Stimulated activated CD8-positive, alpha-beta memory T cell treated with anti-CD3 and anti-CD28 coated beads, Interleukin-7, amount 100 ng/mL, for 4 hours (primary cell): ENCODE measurements around the gene CD247.

Source experiments
- DNase-seq, 2 donors: peaks; one replicate each; pipeline ENCODE4 v3.0.0-alpha.2; 2020; ENCODE audit warnings: low read depth in 2 of 2

The CD247 gene

DNA sequence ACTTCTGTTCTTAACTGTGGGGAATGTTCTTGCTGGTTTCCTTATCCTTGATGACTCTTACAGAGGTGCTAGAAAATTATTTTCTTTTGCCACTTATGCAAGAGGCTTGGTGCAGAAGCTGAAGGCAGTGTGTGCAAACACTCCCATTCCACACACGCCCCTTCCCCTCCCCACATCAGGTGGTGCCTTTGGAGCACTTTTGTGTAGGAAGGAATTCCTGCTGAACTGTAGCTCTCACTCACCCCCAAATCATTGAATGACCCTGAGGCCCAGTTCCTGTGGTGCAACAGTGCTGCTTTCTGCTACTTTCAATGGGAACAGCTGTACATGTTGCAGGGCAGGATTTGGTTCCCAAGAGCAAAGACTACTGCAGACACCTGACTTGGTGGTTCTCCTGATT is 101.8 kb downstream of the CD247 start:
- DNase-seq, result no peak

DNA sequence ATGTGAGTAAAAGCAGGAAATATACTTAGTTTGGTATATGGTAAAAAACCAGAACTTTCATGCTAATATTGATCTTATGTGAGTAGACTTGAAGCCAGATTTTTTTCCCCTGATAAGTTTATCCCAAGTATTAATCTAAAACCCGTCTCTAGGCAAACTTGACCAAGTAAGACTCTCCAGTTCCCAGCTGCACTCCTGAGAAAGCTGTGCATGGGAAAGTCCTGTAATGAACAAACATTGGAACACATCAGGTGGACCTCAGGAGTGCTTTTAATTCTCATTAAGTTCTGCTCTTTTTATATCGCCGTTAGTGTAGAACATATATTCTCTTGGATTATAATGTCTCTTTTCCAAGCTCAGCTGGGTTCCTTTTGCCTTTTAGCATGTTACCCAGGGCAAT is 105.0 kb downstream of the CD247 start:
- no peak for DNase-seq

DNA sequence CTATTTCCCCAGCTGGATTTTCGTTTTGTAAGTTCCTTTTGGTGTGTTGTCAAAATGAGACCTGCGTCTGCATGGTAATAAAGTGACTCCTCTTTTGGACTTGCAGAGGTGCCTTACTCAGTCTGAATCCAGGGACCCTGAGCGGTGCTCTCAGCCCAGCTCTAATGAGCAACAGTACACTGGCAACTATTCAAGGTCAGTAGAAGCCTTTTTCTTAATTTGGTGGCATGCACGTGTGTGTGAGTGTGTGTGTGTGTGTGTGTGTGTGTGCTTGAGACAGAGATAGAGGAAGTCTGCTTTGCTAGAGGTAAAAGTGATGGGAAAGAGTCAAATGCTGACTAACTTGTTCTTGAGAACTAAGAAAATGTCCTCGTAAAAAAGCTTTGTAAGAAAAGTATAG is 105.4 kb downstream of the CD247 start:
- DNase-seq, result no peak

DNA sequence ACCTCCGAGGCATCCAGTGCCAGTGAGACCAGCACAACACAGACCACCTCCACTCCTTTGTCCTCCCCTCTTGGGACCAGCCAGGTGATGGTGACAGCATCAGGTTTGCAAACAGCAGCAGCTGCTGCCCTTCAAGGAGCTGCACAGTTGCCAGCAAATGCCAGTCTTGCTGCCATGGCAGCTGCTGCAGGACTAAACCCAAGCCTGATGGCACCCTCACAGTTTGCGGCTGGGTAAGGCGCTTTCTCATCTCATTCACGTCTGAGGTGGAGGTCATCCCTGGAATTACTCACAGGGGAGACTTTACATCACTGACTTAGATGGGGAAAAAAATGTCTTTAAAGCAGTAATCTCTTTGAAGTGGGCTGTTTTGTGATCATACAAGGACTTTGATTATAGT is 106.3 kb downstream of the CD247 start:
- DNase-seq, result no peak

DNA sequence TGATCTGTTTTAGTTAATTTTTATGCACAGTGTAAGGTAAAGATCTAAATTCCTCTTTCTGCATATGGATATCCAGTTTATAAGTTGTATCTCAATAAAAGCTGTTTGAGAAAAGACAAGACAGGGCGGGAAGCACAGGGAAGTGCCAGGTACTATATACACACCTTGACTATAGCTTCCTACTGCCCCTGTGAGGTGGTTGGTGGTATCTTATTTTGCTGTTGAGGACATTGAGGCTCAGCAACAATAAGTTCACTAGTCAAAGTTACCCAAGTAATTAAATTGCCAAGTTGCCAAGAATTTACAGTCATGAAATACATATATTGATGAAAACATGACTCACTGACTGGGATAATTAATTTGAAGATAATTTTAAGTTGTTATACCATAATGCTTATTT is 109.1 kb downstream of the CD247 start:
- no peak for DNase-seq

DNA sequence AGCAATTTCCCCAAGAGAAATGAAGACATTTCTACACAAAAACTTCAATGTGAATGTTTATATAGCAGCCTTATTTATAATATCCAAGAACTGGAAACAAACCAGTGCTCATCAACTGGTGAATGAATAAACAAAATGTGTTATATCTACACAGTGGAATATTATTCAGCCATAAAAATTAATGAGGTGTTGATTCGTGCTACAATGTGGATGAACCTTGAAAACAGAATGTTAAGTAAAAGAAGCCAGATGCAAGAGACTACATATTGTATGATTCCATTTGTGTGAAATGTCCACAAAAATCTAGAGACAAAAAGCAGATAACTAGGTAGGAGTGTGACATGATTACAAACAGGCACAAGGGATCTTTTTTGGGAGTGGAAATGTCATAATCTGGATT is 110.0 kb downstream of the CD247 start:
- DNase-seq, result no peak

DNA sequence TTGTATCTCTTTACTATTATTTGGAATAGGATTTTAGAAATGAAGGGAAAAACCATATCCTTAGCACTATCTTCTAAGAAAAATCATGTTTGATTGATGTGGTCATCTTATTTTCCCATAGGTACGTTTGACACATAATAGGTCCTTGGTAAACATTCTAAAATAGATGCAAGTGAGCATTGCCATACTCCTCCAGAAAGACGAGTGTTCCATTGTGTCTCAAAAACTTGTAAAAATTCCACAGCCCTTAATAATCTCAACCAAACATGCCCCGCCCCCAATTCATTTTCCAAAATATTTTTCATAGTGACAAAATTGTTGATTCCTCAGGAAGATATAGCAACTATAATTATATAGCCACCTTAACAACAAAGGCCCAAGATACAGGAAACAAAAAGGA is 113.4 kb downstream of the CD247 start:
- no peak for DNase-seq

DNA sequence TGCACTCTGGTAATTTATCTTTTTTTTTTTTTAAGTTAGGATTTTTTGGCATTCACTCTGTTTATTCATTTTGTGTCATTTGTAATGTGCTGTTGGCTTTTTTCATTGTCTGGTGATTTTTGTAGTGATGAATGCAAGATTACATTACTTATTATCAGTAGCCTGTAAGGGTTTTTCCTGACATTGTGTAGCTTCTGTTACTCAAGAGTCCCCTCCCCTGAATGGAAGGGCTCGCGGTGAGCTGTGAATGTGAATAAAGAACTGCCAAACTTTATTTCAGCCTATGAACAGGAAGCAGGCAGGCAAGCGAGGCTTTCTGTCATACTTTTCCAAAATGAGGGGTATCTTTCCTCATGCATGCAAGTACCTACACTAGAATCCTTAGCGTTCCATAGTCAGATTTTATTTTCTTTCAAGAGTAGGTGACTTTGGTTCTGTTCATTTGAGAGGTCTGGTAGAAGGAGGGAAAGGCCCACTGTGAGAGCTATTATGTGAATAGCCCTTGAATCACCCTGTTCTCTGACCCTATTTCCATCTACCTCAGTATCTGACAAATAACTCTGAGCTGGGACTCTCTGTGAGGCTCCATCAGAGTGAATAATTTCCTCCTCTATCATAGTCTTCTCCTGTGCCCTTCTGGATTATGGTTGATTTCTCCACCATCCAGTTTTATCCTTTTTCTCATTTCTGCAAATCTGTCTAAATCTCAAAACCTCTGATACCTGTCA is 114.0 kb downstream of the CD247 start:
- no peak for DNase-seq

DNA sequence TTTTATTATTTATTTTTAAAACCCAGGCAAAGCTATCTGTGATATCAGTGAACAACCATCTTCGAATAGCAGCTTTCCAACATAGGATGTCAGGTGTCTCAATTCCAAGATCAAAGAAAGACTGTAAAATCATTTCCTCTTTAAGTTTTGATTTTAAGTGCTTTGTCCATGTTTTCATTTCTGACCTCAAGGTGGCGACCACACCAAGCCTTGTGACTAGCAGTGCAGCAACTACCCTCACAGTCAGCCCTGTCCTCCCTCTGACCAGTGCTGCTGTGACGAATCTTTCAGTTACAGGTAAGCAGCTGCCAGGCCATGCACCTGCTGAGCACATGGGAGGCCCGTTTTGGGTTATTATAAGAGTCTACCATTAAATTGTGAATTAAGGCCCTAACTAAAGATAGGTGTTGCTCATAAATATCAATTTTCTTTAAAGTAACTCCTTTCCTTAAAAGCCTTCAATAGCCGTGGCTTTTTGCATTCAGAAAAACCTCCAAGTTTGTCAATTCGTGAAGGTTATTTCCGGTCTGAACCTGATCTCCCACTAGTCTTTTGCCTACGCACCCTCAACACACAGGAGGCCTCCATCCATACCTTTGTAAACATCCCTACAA is 117.0 kb downstream of the CD247 start:
- DNase-seq, result peak; percentile 25 to 33

DNA sequence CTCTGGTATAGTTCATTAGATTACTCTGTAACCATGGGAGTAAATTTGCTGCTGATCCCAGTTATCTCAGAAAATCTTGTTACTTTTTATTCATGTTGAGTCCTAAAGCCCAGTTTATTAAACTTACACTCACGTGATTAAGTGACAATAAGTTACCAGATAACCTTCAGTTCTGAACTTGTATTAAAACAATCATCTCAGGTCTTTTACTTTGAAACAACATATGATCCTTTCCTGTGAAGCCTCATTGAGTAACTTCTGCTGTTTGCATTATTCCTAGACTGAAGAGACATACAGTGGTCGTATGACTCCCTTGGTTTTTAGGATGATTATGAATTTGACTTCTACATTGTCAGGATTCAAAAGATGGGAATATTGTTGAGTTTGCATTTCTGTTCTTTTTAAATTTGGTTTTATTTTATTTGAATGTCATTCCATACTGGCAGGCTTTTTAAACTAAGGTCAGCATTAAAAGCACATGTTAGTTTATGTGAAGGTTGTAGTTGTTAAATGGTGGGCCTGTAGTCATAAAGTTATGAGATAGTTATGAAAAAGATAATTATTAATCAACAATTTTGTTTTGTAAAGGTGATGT is 117.9 kb downstream of the CD247 start:
- no peak for DNase-seq

DNA sequence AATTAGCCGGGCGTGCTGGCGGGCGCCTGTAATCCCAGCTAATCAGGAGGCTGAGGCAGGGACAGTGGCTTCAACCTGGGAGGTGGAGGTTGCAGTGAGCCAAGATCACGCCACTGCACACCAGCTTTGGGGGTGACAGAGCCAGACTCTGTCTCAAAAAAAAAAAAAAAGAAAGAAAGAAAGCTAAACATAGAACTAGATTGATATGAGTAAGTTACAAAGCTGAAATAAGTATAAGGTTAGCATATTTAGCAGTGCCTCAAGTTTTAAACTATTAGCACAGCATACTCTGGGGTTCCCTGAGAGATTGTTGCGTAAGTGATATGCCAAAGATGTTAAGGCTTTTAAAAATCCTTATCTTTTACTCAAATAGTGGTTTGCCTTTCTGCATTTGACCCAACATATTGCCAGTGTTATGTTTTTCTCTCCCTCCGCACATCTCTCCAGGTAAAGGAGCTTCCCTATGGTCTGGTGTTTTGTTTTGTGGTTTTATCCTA is 126.1 kb downstream of the CD247 start:
- DNase-seq, result no peak

DNA sequence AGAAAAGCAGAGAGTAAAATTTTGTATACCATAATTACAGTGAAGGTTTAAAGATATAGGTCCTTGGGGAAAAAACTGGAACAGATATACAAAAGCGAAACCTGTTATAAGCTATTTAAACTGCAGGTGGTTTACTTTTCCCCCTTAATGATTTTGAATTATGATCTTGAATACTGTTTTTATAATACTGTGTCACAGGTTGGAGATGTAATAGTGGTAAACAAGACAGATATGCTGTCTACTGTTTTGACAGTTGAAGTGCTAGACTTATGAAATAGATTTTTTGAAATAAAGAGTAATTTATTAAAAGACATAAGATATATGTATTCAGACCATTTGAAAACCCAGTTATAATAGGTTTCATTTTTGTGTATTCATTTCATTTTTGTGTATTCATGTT is 129.4 kb downstream of the CD247 start:
- no peak for DNase-seq

DNA sequence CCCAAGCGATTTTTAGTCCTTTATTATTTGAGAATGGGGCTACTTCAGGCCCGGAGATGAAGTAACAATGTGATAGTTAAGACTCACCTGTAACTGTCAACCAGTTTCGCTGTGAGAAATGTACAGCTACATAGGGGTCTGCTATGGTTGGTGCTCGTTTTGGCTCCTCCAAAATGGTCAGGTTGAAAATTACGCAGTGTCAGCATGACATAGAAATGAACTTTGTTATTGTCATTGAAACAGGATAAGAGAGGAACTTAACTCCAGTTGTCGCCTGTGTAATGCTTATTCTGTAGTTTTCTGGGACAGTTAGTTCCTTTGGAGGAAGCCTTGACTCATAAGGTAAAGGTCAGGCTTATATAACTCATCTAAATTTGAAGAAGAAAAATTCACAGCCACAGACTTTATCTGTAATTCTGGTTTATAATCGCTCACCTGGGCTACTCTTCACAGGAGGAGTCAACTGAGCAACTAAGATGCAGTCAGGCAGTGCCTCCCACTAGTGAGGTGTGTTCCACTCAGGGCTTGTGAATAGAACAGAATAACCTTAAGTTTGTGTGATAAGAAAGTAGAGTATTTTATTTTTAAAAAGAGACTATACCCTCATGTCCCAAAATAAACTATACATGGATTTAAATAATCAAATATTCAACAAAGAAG is 130.9 kb downstream of the CD247 start:
- DNase-seq, result no peak
